NCI-H1694 (cell line): Measurements from ENCODE around the gene LMBRD1.

ENCODE experiments used
- DNase-seq: peaks from one replicate; lab custom pipeline; 2025; lab: John Stamatoyannopoulos, UW

The LMBRD1 gene

GRCh38 chr6:69631552-69632346 lies 165.1 kb downstream of the LMBRD1 start:
- no peak for DNase-seq

GRCh38 chr6:69630767-69631166 lies 166.0 kb downstream of the LMBRD1 start:
- no peak for DNase-seq

- DNase-seq, result no peak
These were observed 169.2 kb downstream of the LMBRD1 start for GRCh38 chr6:69627625-69628024.

GRCh38 chr6:69624944-69625343 lies 171.9 kb downstream of the LMBRD1 start:
- no peak for DNase-seq
